Stimulated activated naive B cell treated with anti-CD40 and anti-IgM and Interleukin-4, amounts not matched to agents 10 μg/mL and 1 μg/mL and 100 μg/mL, for 72 hours (primary cell): Measurements from ENCODE around the gene RAB8B.

Experiments
- ATAC-seq, 2 donors: fragments of 150-1000 bp; cut with Tn5 transposase; replicated peaks; 2 replicates each; pipeline ENCODE4 v1.10.0; 2021; ENCODE audit warnings: moderate library complexity in 1 of 2
- DNase-seq: peaks from one replicate; pipeline ENCODE4 v3.0.0; 2021
- H3K27ac Mint-ChIP-seq: one replicate; pipeline ENCODE4 v1.8.0; 2022; ENCODE audit warnings: mild to moderate bottlenecking, mixed read lengths
- H3K27me3 Mint-ChIP-seq, 2 donors: one replicate each; pipeline ENCODE4 v1.8.0; 2022; ENCODE audit warnings: mixed read lengths in 2 of 2
- H3K36me3 Mint-ChIP-seq, 2 donors: one replicate each; pipeline ENCODE4 v1.8.0; 2022; ENCODE audit warnings: mixed read lengths in 2 of 2, mild to moderate bottlenecking in 1 of 2
- H3K4me1 Mint-ChIP-seq, 2 donors: one replicate each; pipeline ENCODE4 v1.8.0; 2022; ENCODE audit warnings: mixed read lengths in 2 of 2, mild to moderate bottlenecking in 1 of 2
- H3K4me3 Mint-ChIP-seq, 2 donors: one replicate each; pipeline ENCODE4 v1.8.0; 2022; ENCODE audit warnings: mild to moderate bottlenecking in 2 of 2, mixed read lengths in 2 of 2, moderate library complexity in 1 of 2
- H3K9me3 Mint-ChIP-seq, 2 donors: one replicate each; pipeline ENCODE4 v1.8.0; 2022; ENCODE audit warnings: mixed read lengths in 2 of 2, mild to moderate bottlenecking in 1 of 2

RAB8B gene

DNA sequence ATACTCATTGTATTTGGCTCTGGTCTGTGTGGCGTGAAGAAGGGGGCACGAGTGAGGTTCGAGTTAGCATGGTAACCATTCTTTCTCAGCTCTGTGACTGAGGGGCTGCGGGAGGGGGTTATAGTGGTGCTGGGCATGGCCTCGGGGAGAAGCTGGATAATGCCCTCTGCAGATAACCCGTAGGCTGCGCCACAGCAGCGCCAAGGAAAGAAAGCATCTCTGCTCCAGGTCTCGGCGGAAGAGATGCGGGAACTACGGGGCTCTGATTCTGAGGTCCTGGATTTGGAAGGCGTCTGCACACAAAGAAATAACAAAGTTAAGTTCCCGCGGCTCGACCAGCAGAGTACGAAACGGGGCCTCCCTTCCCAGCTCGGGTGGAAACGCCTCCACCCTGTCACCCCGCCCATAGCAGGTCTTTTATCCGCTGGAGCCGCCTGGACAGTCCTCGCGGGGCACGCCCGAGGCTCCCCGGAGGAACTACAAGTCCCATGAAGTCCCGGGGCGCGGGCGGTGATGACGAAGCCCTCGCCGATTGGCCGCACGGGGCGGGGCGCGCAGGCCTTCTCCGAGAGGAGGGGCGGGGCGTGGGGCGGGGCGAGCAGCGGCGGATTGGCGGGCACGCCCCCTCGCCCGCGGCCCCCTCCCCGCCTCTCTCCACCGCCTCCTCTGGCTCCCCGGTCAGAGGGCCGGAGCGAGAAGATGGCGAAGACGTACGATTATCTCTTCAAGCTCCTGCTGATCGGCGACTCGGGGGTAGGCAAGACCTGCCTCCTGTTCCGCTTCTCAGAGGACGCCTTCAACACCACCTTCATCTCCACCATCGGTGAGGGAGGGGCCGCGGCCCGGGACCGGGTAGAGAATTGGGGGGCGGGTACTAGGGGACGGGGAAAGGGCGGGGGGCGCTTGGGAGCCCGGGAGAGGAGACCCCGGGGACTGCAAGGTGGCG is at the start of gene RAB8B:
Gene RAB8B (plus strand): TSS at position 681 of the 946 bp plus-strand sequence. CDS start 19 bp downstream, at position 700.
- no peaks in the 10 kb centered on the region for H3K27me3 Mint-ChIP-seq
- H3K4me1 Mint-ChIP-seq = peaks cover 31 to 57% of the 10 kb centered on the region in 2 donors
- H3K9me3 Mint-ChIP-seq = no peaks in the 10 kb centered on the region
- DNase-seq (peak; percentile 95), ATAC-seq (peak; percentile 83 to 89)
- H3K36me3 Mint-ChIP-seq = peaks cover 19 to 27% of the 10 kb centered on the region in 2 donors
- peak within 1 kb of the TSS; percentile 94 to 95 for H3K4me3 Mint-ChIP-seq
- peak within 1 kb of the TSS; percentile 94 for H3K27ac Mint-ChIP-seq

DNA sequence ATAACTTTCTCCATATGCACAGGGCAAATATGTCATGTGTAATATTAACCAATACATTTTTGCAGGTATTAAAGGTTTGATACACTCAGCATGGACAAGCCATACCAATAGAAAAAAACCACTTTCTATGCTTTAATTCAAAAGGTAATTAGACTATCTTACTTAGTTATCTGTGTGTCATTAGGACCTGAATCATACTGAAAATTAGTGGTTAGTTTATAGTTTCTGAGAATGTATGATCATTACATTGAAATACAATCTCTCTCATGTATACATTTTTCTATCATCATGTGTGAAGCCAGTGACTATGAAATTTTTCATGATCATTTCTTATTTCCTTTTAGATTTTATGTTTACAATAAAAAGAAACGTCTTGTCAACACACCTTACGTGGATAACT is 48.5 kb upstream of the RAB8B start:
- Mint-ChIP-seq H3K27me3 (no peaks in the 10 kb centered on the region), H3K4me3 (no peak overlapping the region), H3K27ac (no peak overlapping the region), H3K9me3 (no peaks in the 10 kb centered on the region), H3K36me3 (peaks cover 25 to 46% of the 10 kb centered on the region in 2 donors), H3K4me1 (peaks cover 0 to 5% of the 10 kb centered on the region in 2 donors)
- DNase-seq (no peak), ATAC-seq (no peak)

- ATAC-seq = no peak
- DNase-seq = no peak
- Mint-ChIP-seq H3K9me3 (no peaks in the 10 kb centered on the region), H3K27me3 (no peaks in the 10 kb centered on the region), H3K4me1 (no peaks in the 10 kb centered on the region), H3K27ac (no peak overlapping the region), H3K4me3 (no peak overlapping the region), H3K36me3 (peaks cover 19 to 44% of the 10 kb centered on the region in 2 donors)
Observed at GRCh38 chr15:63145426-63145825, 44.0 kb upstream of the RAB8B start.

DNA sequence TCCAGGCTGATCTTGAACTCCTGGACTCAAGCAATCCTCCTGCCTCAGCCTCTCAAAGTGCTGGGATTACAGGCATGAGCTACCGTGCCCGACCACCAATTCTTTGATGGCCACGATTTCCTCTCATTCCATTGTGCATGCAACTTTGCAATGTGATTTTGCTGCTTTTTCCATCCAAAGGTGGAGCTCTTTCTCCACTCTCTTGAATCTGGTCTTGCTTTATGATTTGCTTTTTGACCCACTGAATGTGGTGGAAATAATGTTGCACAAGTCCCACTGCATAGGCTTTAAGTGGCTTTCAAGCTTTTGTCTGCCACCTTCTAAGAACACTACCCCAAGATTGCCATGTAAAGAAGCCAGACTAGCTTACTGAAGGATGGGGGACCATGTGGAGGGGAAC is 42.7 kb upstream of the RAB8B start:
- H3K36me3 Mint-ChIP-seq = peaks cover 24 to 46% of the 10 kb centered on the region in 2 donors
- DNase-seq (no peak), ATAC-seq (no peak)
- H3K27me3 Mint-ChIP-seq = no peaks in the 10 kb centered on the region
- no peak overlapping the region for H3K4me3 Mint-ChIP-seq
- H3K4me1 Mint-ChIP-seq = no peaks in the 10 kb centered on the region
- H3K9me3 Mint-ChIP-seq = no peaks in the 10 kb centered on the region
- no peak overlapping the region for H3K27ac Mint-ChIP-seq

GRCh38 chr15:63151665-63152064 is 37.7 kb upstream of the RAB8B start:
- Mint-ChIP-seq H3K27ac (no peak overlapping the region), H3K36me3 (peaks cover 27 to 32% of the 10 kb centered on the region in 2 donors), H3K4me1 (peaks cover 0 to 2% of the 10 kb centered on the region in 2 donors), H3K27me3 (no peaks in the 10 kb centered on the region), H3K4me3 (no peak overlapping the region), H3K9me3 (no peaks in the 10 kb centered on the region)
- ATAC-seq = no peak
- DNase-seq = no peak

DNA sequence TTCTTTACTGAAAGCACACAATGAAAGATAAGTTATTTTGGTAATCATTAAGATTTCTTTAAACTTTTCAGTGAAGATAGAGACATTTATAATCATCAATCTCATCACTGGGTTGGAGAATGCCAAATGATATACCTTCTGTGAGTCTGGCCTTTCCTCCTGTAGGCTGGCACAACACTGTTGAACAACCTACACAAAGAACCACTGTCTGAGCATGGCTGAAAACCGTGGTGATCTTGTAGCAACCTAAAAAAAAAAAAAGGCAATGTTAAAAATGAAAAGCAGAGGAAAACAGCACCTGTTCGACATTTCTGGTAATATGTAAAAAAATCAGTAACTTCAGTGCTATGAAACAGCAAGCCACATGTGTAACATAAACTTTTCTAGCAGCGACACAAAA is 33.9 kb upstream of the RAB8B start:
- H3K27me3 Mint-ChIP-seq = no peaks in the 10 kb centered on the region
- H3K4me1 Mint-ChIP-seq = peaks cover 4 to 5% of the 10 kb centered on the region in 2 donors
- H3K9me3 Mint-ChIP-seq = no peaks in the 10 kb centered on the region
- peak overlapping the region; percentile 36 to 100 for H3K4me3 Mint-ChIP-seq
- peaks cover 20 to 23% of the 10 kb centered on the region in 2 donors for H3K36me3 Mint-ChIP-seq
- no peak for ATAC-seq
- DNase-seq = no peak
- H3K27ac Mint-ChIP-seq = no peak overlapping the region

GRCh38 chr15:63156086-63156710 is 33.2 kb upstream of the RAB8B start:
- ATAC-seq (no peak), DNase-seq (no peak)
- no peaks in the 10 kb centered on the region for H3K9me3 Mint-ChIP-seq
- H3K4me1 Mint-ChIP-seq = peaks cover 4 to 5% of the 10 kb centered on the region in 2 donors
- H3K27ac Mint-ChIP-seq = peak overlapping the region; percentile 98
- peak overlapping the region; percentile 99 to 100 for H3K4me3 Mint-ChIP-seq
- H3K36me3 Mint-ChIP-seq = peaks cover 20 to 21% of the 10 kb centered on the region in 2 donors
- no peaks in the 10 kb centered on the region for H3K27me3 Mint-ChIP-seq

DNA sequence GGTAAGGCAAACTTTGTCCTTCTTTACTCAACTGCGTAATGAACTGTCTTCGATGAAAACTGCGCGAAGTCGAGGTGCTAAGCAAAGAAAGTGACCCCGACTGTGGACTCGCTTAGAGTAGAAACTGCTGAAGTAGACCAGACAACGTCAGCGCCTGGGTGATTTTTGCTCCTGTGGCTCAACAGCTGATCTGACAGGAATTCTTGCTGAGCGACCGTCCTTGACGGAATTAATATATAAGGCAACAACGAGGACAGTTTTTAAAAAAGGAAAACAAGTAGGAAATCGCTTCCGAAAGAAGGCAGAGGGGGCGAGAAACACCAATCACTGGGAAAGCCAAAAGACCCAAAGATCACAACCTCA is 32.7 kb upstream of the RAB8B start:
- peaks cover 16% of the 10 kb centered on the region in 2 donors for H3K36me3 Mint-ChIP-seq
- peak overlapping the region; percentile 98 for H3K27ac Mint-ChIP-seq
- H3K9me3 Mint-ChIP-seq = no peaks in the 10 kb centered on the region
- H3K4me3 Mint-ChIP-seq = peak overlapping the region; percentile 99 to 100
- no peaks in the 10 kb centered on the region for H3K27me3 Mint-ChIP-seq
- peaks cover 4 to 5% of the 10 kb centered on the region in 2 donors for H3K4me1 Mint-ChIP-seq
- DNase-seq (no peak), ATAC-seq (peak; percentile 15 to 19)

- DNase-seq (peak; percentile 85), ATAC-seq (peak; percentile 96)
- H3K27ac Mint-ChIP-seq = peak within 1 kb of the TSS; percentile 98
- H3K4me1 Mint-ChIP-seq = peaks cover 4 to 5% of the 10 kb centered on the region in 2 donors
- no peaks in the 10 kb centered on the region for H3K9me3 Mint-ChIP-seq
- H3K36me3 Mint-ChIP-seq = peaks cover 12 to 13% of the 10 kb centered on the region in 2 donors
- no peaks in the 10 kb centered on the region for H3K27me3 Mint-ChIP-seq
- H3K4me3 Mint-ChIP-seq = peak within 1 kb of the TSS; percentile 99 to 100
Observed at GRCh38 chr15:63157118-63157843, 32.1 kb upstream of the RAB8B start, which contains the start of gene RPS27L. Gene RPS27L (minus strand): TSS chr15:63157477. CDS start chr15:63157405, 72 bp downstream.

DNA sequence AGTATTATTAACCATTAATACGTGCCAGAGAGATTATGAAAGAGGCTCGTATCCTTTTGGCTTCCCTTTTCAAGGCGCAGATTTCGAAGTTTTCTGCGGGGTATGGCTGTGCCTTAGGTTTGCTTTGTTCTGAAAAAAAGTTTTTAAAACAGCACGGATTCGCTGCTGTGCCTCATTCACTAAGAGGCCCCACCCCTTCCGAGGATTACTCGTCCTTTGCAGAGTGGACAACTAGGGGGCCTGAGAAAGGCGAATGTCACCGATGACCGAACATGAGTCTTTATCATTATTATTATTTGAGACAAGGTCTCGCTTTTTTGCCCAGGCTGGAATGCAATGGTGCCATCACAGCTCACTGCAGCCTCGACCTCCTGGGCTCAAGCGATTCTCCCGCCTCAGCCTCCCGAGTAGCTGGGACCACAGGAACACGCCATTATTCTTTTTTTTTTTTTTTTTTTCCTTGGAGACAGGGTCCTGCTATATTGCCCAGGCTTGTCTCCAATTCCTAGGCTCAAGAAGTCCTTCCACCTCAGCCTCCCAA is 31.4 kb upstream of the RAB8B start:
- ATAC-seq = peak; percentile 55 to 58
- Mint-ChIP-seq H3K36me3 (peaks cover 7 to 8% of the 10 kb centered on the region in 2 donors), H3K4me1 (peaks cover 5 to 11% of the 10 kb centered on the region in 2 donors), H3K4me3 (peak overlapping the region; percentile 82 to 100), H3K27ac (peak overlapping the region; percentile 93), H3K9me3 (no peaks in the 10 kb centered on the region), H3K27me3 (no peaks in the 10 kb centered on the region)
- peak; percentile 31 for DNase-seq

DNA sequence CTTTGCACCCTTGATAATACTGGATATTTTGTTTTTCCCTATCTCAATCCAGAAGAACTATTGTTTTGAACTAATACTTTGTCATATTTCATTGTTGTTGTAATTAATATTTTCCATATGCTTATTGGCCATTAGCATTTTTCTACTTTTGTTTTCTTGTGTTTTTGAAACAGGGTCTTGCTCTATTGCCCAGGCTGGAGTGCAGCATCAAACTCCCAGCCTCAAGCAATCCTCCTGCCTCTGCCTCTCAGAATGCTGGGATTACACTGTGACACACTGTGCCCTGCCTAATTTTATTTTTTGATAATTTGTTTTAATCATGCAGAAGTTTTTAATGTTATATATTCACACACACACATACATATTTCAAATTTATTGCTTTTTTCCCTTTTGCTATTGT is 28.8 kb upstream of the RAB8B start:
- Mint-ChIP-seq H3K4me3 (no peak overlapping the region), H3K27me3 (no peaks in the 10 kb centered on the region), H3K9me3 (no peaks in the 10 kb centered on the region), H3K4me1 (peaks cover 4 to 14% of the 10 kb centered on the region in 2 donors), H3K27ac (no peak overlapping the region), H3K36me3 (peaks cover 2 to 4% of the 10 kb centered on the region in 2 donors)
- ATAC-seq (no peak), DNase-seq (no peak)

GRCh38 chr15:63163217-63163616 is 26.2 kb upstream of the RAB8B start:
- Mint-ChIP-seq H3K27ac (peak overlapping the region; percentile 70), H3K36me3 (peaks cover 2 to 4% of the 10 kb centered on the region in 2 donors), H3K4me1 (peaks cover 5 to 22% of the 10 kb centered on the region in 2 donors), H3K9me3 (no peaks in the 10 kb centered on the region), H3K27me3 (no peaks in the 10 kb centered on the region), H3K4me3 (no peak overlapping the region)
- DNase-seq (no peak), ATAC-seq (no peak)

GRCh38 chr15:63165166-63165859 is 24.1 kb upstream of the RAB8B start:
- no peak for DNase-seq
- H3K27me3 Mint-ChIP-seq = no peaks in the 10 kb centered on the region
- H3K9me3 Mint-ChIP-seq = no peaks in the 10 kb centered on the region
- peaks cover 0 to 2% of the 10 kb centered on the region in 2 donors for H3K36me3 Mint-ChIP-seq
- no peak for ATAC-seq
- H3K27ac Mint-ChIP-seq = no peak overlapping the region
- H3K4me3 Mint-ChIP-seq = no peak overlapping the region
- H3K4me1 Mint-ChIP-seq = peaks cover 3 to 16% of the 10 kb centered on the region in 2 donors
